ELF-1 (cell line): ENCODE data around the gene VASP.
"Not testable (repeated sequence)": the region's sequence is repeated elsewhere in the genome, so short reads cannot be mapped to it uniquely, and the experiment has no call there.

Experiments used
- DNase-seq: peaks from one replicate; pipeline ENCODE4 v3.0.0-alpha.2; 2016; ENCODE audit warnings: low read depth, low spot score

VASP gene

GRCh38 chr19:45496349-45496953 lies 10.8 kb upstream of the VASP start:
- DNase-seq, result peak; percentile 84

- peak; percentile 65 for DNase-seq
Measured at GRCh38 chr19:45497791-45498190, 9.5 kb upstream of the VASP start.

- peak; percentile 52 for DNase-seq
Measured at GRCh38 chr19:45498411-45499195, 8.7 kb upstream of the VASP start, which contains the start of gene PPM1N. Gene PPM1N, plus strand, starts transcription at chr19:45498443. Its CDS starts 30 bp downstream, at chr19:45498473.

- DNase-seq, result peak; percentile 98
Measured at GRCh38 chr19:45499196-45500180, 7.8 kb upstream of the VASP start.

GRCh38 chr19:45500918-45501729 lies 6.2 kb upstream of the VASP start:
- peak; percentile 69 for DNase-seq

GRCh38 chr19:45501730-45502014 lies 5.6 kb upstream of the VASP start:
- DNase-seq, result peak; percentile 54

GRCh38 chr19:45502111-45502510 lies 5.2 kb upstream of the VASP start:
- no peak for DNase-seq

GRCh38 chr19:45503909-45504308 lies 3.4 kb upstream of the VASP start:
- DNase-seq, result no peak

GRCh38 chr19:45505151-45505995 lies 1.9 kb upstream of the VASP start:
- DNase-seq, result no peak

- DNase-seq, result no peak
Measured at GRCh38 chr19:45505996-45506245, 1.4 kb upstream of the VASP start.

GRCh38 chr19:45506246-45506988 lies 862 bp upstream of the VASP start:
- DNase-seq, result peak; percentile 95

GRCh38 chr19:45507872-45508416 lies 665 bp downstream of the VASP start:
- DNase-seq, result peak; percentile 23

GRCh38 chr19:45508417-45508860 lies 1.2 kb downstream of the VASP start:
- DNase-seq, result peak; percentile 59

- DNase-seq, result peak; percentile 60
Measured at GRCh38 chr19:45508861-45509691, 1.8 kb downstream of the VASP start.

- no peak for DNase-seq
Measured at GRCh38 chr19:45509692-45510015, 2.4 kb downstream of the VASP start.

GRCh38 chr19:45510352-45510751 lies 3.1 kb downstream of the VASP start:
- DNase-seq, result not testable (repeated sequence)

- no peak for DNase-seq
Measured at GRCh38 chr19:45511074-45511473, 3.8 kb downstream of the VASP start.

- no peak for DNase-seq
Measured at GRCh38 chr19:45512881-45513483, 5.7 kb downstream of the VASP start.
